ENCODE results near the gene RAD54L. TPM values are rescaled to one million over a fixed set of nuclear protein-coding genes. Genes with fewer than 3 reads are reported as not detected.

The RAD54L gene
- total RNA-seq, 1 donor, result not detected

- H3K4me1 ChIP-seq (ENCODE audit: insufficient read depth, low read length), result no peaks in the 10 kb centered on the region
- no peak overlapping the region for H3K4me3 ChIP-seq (ENCODE audit: low read length)
- H3K27me3 ChIP-seq (ENCODE audit: insufficient read depth, low read length), result no peaks in the 10 kb centered on the region
- no peaks in the 10 kb centered on the region for H3K9me3 ChIP-seq (ENCODE audit: low read depth, low read length)
These were observed 9.0 kb downstream of the RAD54L start for GRCh38 chr1:46256523-46256922.

DNA sequence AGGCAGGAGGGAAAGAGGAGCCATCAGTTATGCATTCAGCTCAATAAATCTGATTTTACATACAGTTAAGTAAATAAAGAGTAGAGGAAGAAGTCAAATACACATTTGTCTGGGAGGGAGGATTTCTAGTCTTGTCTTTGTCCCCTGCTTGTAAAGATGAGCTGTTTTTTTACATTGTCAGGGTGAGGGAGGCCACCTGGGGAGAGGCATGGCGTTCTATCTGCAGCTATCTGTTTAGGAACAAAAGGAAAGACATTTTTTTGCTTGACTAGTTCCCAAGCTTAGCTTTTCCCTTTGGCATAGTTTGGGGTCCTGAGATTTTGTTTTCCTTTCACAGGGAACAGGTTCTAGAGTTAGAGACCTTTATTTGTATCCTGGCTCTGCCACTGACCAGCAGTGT lies 14.9 kb downstream of the RAD54L start:
- peaks cover 20% of the 10 kb centered on the region for H3K4me1 ChIP-seq (ENCODE audit: insufficient read depth, low read length)
- no peak overlapping the region for H3K4me3 ChIP-seq (ENCODE audit: low read length)
- no peaks in the 10 kb centered on the region for H3K27me3 ChIP-seq (ENCODE audit: insufficient read depth, low read length)
- H3K9me3 ChIP-seq (ENCODE audit: low read depth, low read length), result no peaks in the 10 kb centered on the region

DNA sequence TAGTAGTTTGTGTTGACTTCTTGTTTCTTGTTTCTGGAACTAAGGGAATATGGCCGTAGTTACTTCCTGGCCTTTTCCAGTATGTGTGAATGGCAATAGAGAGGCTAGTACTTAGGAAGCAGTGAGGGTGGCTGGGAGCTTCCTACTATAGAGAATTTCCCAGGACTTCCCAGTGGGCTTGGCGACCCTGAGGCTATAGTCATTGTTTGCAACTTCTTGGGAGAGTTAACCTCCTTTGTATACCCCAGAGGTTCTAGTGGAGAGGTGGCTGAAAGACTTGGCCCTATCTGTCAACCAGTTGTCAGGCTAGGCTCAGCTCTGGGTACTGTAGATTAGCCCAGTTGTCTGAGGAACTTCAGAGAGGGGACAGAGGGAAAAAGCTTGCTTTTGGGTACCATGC lies 15.6 kb downstream of the RAD54L start:
- Histone ChIP-seq H3K9me3 (ENCODE audit: low read depth, low read length) (no peaks in the 10 kb centered on the region), H3K4me3 (ENCODE audit: low read length) (no peak overlapping the region), H3K4me1 (ENCODE audit: insufficient read depth, low read length) (peaks cover 20% of the 10 kb centered on the region), H3K27me3 (ENCODE audit: insufficient read depth, low read length) (no peaks in the 10 kb centered on the region)

DNA sequence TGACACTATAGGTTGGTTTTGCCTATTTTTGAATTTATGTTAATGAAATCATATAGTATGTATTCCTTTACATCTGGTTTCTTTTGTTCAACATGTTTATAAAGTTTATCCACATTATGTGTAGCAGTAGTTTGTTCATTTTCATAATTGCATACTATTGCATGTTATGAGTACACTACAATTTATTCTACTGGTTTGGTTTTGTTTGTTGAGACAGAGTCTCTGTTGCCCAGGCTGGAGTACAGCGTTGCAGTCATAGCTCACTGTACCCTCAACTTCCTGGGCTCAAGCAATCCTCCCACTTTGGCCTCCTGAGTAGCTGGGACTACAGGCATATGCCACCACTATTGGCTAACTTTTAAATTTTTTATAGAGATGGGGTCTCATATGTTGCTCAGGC lies 21.0 kb downstream of the RAD54L start:
- no peaks in the 10 kb centered on the region for H3K27me3 ChIP-seq (ENCODE audit: insufficient read depth, low read length)
- no peak overlapping the region for H3K4me3 ChIP-seq (ENCODE audit: low read length)
- H3K9me3 ChIP-seq (ENCODE audit: low read depth, low read length), result no peaks in the 10 kb centered on the region
- peaks cover 20% of the 10 kb centered on the region for H3K4me1 ChIP-seq (ENCODE audit: insufficient read depth, low read length)

GRCh38 chr1:46274225-46275029 lies 26.9 kb downstream of the RAD54L start:
- H3K4me1 ChIP-seq (ENCODE audit: insufficient read depth, low read length), result no peaks in the 10 kb centered on the region
- H3K4me3 ChIP-seq (ENCODE audit: low read length), result no peak overlapping the region
- no peaks in the 10 kb centered on the region for H3K27me3 ChIP-seq (ENCODE audit: insufficient read depth, low read length)
- no peaks in the 10 kb centered on the region for H3K9me3 ChIP-seq (ENCODE audit: low read depth, low read length)

- Histone ChIP-seq H3K4me3 (ENCODE audit: low read length) (no peak overlapping the region), H3K9me3 (ENCODE audit: low read depth, low read length) (no peaks in the 10 kb centered on the region)
These were observed 27.4 kb downstream of the RAD54L start for GRCh38 chr1:46275030-46275337.

DNA sequence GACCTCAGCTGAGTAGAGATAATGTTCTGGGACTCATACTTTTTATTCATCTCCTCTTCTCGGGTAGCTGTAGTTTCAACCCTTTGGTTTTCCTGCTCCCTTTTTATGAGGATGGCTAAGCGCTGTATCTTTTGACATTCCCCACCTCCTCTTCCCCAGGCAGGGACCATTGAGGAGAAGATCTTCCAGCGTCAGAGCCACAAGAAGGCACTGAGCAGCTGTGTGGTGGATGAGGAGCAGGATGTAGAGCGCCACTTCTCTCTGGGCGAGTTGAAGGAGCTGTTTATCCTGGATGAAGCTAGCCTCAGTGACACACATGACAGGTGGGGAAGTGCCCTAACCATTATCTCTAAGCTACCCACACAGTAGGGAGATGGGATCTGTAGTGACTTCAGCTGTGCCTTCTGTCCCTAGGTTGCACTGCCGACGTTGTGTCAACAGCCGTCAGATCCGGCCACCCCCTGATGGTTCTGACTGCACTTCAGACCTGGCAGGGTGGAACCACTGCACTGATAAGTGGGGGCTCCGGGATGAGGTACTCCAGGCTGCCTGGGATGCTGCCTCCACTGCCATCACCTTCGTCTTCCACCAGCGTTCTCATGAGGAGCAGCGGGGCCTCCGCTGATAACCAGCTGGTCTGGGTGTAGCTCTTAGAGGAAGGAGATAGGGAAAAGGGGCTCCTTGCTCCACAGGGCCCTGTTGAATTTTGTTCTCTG lies 30.3 kb downstream of the RAD54L start:
- Histone ChIP-seq H3K27me3 (ENCODE audit: insufficient read depth, low read length) (no peaks in the 10 kb centered on the region), H3K4me1 (ENCODE audit: insufficient read depth, low read length) (no peaks in the 10 kb centered on the region), H3K4me3 (ENCODE audit: low read length) (no peak overlapping the region), H3K9me3 (ENCODE audit: low read depth, low read length) (no peaks in the 10 kb centered on the region)

More at GRCh38 chr1:46275030-46275337, 27.4 kb downstream of the RAD54L start:
- Histone ChIP-seq H3K27me3 (ENCODE audit: insufficient read depth, low read length) (no peaks in the 10 kb centered on the region), H3K4me1 (ENCODE audit: insufficient read depth, low read length) (no peaks in the 10 kb centered on the region)

- H3K27me3 ChIP-seq (ENCODE audit: insufficient read depth, low read length), result no peaks in the 10 kb centered on the region
These were observed 31.2 kb downstream of the RAD54L start for GRCh38 chr1:46278807-46279206.

DNA sequence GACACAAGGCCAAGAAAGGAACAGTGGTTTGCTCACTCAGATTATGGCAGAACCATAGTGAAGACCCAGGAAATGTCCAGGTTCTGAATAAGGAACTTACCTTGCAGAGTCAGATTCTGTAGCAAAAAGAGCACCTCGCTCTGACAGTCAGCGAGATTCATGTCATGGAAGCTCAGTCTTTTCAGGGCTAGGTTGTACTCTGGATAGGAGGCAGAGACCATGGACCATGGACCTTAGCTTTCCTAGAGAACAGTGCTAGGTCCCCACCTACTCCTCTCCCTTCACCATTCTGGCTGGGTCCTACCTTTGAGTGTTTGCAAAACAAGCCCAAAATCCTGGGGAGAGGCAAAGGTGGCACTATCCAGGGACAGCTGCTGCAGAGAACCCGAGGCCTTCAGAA lies 32.5 kb downstream of the RAD54L start:
- H3K27me3 ChIP-seq (ENCODE audit: insufficient read depth, low read length), result no peaks in the 10 kb centered on the region
- H3K4me3 ChIP-seq (ENCODE audit: low read length), result no peak overlapping the region
- H3K9me3 ChIP-seq (ENCODE audit: low read depth, low read length), result no peaks in the 10 kb centered on the region
- no peaks in the 10 kb centered on the region for H3K4me1 ChIP-seq (ENCODE audit: insufficient read depth, low read length)

More at GRCh38 chr1:46278807-46279206, 31.2 kb downstream of the RAD54L start:
- H3K9me3 ChIP-seq (ENCODE audit: low read depth, low read length), result no peaks in the 10 kb centered on the region
- no peak overlapping the region for H3K4me3 ChIP-seq (ENCODE audit: low read length)
- no peaks in the 10 kb centered on the region for H3K4me1 ChIP-seq (ENCODE audit: insufficient read depth, low read length)

- Histone ChIP-seq H3K27me3 (ENCODE audit: insufficient read depth, low read length) (no peaks in the 10 kb centered on the region), H3K4me3 (ENCODE audit: low read length) (no peak overlapping the region), H3K4me1 (ENCODE audit: insufficient read depth, low read length) (no peaks in the 10 kb centered on the region)
These were observed 33.5 kb downstream of the RAD54L start for GRCh38 chr1:46281021-46281420.

DNA sequence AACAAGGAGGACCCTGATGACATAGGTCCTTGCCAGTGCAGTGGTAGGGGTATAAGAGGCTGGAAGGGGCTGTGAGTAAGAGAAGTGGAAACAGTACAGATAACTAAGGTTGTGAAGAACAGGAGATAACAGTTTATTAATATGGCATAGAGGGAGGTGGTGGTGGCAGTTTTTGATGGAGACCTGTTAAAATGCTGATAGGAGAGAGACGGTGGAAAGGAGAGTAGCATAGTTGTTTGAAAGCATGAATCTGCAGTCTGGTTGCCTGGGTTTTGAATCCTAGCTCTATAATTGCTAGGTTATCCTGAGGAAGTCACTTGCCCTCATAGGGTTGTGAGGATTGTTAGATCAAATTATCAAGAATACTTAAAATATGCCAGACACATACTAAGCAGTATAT lies 36.5 kb downstream of the RAD54L start:
- Histone ChIP-seq H3K4me3 (ENCODE audit: low read length) (no peak overlapping the region), H3K4me1 (ENCODE audit: insufficient read depth, low read length) (no peaks in the 10 kb centered on the region), H3K9me3 (ENCODE audit: low read depth, low read length) (no peaks in the 10 kb centered on the region), H3K27me3 (ENCODE audit: insufficient read depth, low read length) (no peaks in the 10 kb centered on the region)

More at GRCh38 chr1:46281021-46281420, 33.5 kb downstream of the RAD54L start:
- H3K9me3 ChIP-seq (ENCODE audit: low read depth, low read length), result no peaks in the 10 kb centered on the region

DNA sequence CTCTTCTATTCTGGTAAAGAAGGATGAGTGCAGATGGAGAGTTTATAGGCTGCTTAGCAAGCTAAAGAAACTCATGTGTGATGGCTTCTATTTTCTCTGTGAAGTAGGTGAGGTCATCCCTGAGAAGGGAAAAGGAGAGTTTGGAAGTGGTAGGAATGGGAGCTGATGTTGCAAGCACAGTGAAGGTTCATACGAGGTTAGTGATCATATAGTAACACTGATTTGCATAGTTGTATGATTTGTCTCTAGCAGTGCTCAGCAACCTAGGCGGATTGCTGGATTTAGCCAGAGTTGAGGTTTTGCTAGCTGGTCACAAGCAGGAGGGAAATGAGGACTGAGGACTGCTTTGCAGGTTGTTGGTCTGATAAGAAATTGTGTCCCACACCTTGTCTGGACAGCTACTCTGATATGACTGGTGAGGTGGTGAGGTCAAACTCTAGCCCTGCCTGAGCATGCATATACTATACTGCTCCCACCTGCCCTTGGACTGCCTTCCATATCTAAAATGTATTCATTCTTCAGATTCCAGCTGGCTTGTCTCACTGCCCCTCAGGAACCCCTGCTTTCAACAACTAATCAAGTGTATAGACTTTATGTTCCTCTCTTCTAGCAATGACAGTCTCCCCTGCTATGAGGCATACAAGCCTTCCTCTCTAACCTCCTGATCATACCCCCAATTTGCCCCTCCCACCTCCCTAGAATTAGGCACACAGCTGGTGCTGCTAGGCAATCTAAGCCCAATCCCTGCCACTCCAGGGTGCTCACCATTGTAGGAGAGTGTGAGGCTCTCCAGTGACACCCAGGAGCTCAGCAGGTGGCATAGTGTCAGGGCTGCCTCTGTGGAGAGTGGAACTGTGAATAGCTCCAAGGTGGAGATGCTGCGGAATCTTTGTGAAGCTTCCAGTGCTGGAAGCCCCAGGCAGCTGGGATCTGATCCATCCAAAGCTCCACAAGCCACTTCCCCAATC lies 37.3 kb downstream of the RAD54L start:
- H3K9me3 ChIP-seq (ENCODE audit: low read depth, low read length), result no peaks in the 10 kb centered on the region
- H3K4me1 ChIP-seq (ENCODE audit: insufficient read depth, low read length), result no peaks in the 10 kb centered on the region
- H3K4me3 ChIP-seq (ENCODE audit: low read length), result no peak overlapping the region
- no peaks in the 10 kb centered on the region for H3K27me3 ChIP-seq (ENCODE audit: insufficient read depth, low read length)

DNA sequence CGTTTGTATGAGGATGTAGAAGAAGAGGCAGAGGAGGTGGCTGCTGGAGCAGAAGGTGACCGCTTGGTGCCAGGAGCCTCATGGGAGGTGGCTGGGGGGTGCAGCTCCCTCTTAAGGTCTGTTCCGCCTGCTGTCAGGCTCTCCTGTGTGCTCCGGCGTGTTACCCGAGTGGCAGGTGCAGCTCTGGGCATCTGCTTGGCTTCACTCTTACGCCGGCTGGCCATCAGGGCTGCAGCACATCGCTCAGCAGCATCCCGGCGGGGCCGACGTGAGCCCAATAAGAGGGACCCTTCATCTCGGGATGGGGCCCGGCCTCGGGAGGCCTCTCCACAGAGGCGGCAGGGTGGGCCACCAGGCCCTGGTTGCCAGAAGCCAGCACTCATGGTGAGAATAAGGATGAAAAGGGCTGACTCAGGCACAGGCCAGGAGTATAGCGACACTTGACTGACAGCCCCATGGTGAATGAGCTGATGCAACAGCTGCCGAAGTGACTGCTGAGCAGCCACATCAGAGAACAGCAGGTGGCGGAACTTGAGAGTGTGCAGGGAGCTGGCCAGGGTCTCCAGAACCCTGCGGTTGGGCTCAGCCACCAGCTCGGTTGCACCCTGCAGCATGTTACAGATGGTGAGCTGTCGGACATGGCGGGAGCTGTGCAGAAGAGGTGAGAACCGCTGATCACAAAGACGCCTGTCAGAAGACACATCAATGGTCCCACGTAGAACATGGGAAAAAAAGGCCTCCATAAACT lies 38.3 kb downstream of the RAD54L start:
- Histone ChIP-seq H3K4me1 (ENCODE audit: insufficient read depth, low read length) (no peaks in the 10 kb centered on the region), H3K27me3 (ENCODE audit: insufficient read depth, low read length) (no peaks in the 10 kb centered on the region), H3K9me3 (ENCODE audit: low read depth, low read length) (no peaks in the 10 kb centered on the region), H3K4me3 (ENCODE audit: low read length) (no peak overlapping the region)

GRCh38 chr1:46288485-46289133 lies 41.0 kb downstream of the RAD54L start:
- H3K4me3 ChIP-seq (ENCODE audit: low read length), result no peak overlapping the region
- H3K9me3 ChIP-seq (ENCODE audit: low read depth, low read length), result no peaks in the 10 kb centered on the region
- no peaks in the 10 kb centered on the region for H3K4me1 ChIP-seq (ENCODE audit: insufficient read depth, low read length)
- H3K27me3 ChIP-seq (ENCODE audit: insufficient read depth, low read length), result no peaks in the 10 kb centered on the region

Measured in mononuclear cell (primary cell).